H1 (cell line): Measurements from ENCODE around the gene CLRN2. TPM values are rescaled to one million over a fixed set of nuclear protein-coding genes. Genes with fewer than 3 reads are reported as not detected.
"Not testable (repeated sequence)": the region's sequence is repeated elsewhere in the genome, so short reads cannot be mapped to it uniquely, and the experiment has no call there.

Experiments
- CTCF ChIA-PET: fragments of 300-600 bp; sonication (Branson Sonifier 250); formaldehyde crosslinking; loops from one replicate; lab custom pipeline; 2021; ENCODE audit not compliant: partially characterized antibody; lab: Charles Lee
- POLR2A ChIA-PET: fragments of 300-600 bp; sonication (Branson Sonifier 250); formaldehyde crosslinking; loops from one replicate; lab custom pipeline; 2021; ENCODE audit warnings: inconsistent platforms; ENCODE audit not compliant: partially characterized antibody; lab: Charles Lee
- DNase-seq, 2 experiments: peaks; one replicate each; pipeline versions ENCODE4 v3.0.0 to v3.0.0-alpha.2; 2010 to 2022; ENCODE audit warnings: low spot score in 2 of 2, low read depth in 1 of 2, mixed read lengths in 1 of 2
- FAIRE-seq: peaks from 2 replicates; lab custom pipeline; 2011; peaks lifted over from hg19 to GRCh38; lab: Jason Lieb, UNC
- H2AFZ ChIP-seq: 2 replicates; pipeline ENCODE4 v1.8.1; 2012; ENCODE audit warnings: low read length, inconsistent platforms
- H2AK5ac ChIP-seq: 2 replicates; pipeline ENCODE4 v1.6.1; 2013; ENCODE audit warnings: low read depth, low read length
- H2BK120ac ChIP-seq: replicated peaks from 2 replicates; pipeline ENCODE3; 2013; ENCODE audit warnings: low read depth, low read length, inconsistent platforms
- H2BK12ac ChIP-seq: 2 replicates; pipeline ENCODE4 v1.6.1; 2013; ENCODE audit warnings: low read depth, low read length
- H2BK15ac ChIP-seq: 2 replicates; pipeline ENCODE4 v1.6.1; 2013; ENCODE audit warnings: low read length
- H2BK20ac ChIP-seq: 2 replicates; pipeline ENCODE4 v1.6.1; 2013; ENCODE audit warnings: low read length
- H2BK5ac ChIP-seq: 2 replicates; pipeline ENCODE4 v1.6.1; 2013; ENCODE audit warnings: low read depth, low read length
- H3K14ac ChIP-seq: 2 replicates; pipeline ENCODE4 v1.6.1; 2013; ENCODE audit warnings: inconsistent platforms; ENCODE audit not compliant: insufficient read length
- H3K18ac ChIP-seq: 2 replicates; pipeline ENCODE4 v1.6.1; 2013; ENCODE audit warnings: low read length; ENCODE audit errors: extremely low read depth
- H3K23ac ChIP-seq: 2 replicates; pipeline ENCODE4 v1.6.1; 2013; ENCODE audit warnings: inconsistent platforms; ENCODE audit not compliant: insufficient read length
- H3K23me2 ChIP-seq: 2 replicates; pipeline ENCODE4 v1.6.1; 2013; ENCODE audit warnings: low read depth, low read length
- H3K27ac ChIP-seq: 2 replicates; pipeline ENCODE4 v1.6.1; 2011; ENCODE audit warnings: low read depth, low read length, inconsistent platforms
- H3K27me3 ChIP-seq, 4 experiments: replicated peaks in 1 of 4; 1 replicate in 1 of 4; 2 replicates in 3 of 4; pipeline versions ENCODE4 v1.6.1 to v1.8.1; 2011 to 2013; ENCODE audit warnings: low read length in 3 of 4, mild to moderate bottlenecking in 3 of 4, inconsistent platforms in 2 of 4, mixed read lengths in 2 of 4, moderate library complexity in 1 of 4; ENCODE audit not compliant: control insufficient read depth in 3 of 4, insufficient read depth in 3 of 4; ENCODE audit errors: extremely low read depth in 1 of 4
- H3K36me3 ChIP-seq, 4 experiments: 2 replicates each; pipeline versions ENCODE4 v1.6.1 to v1.8.1; 2011 to 2013; ENCODE audit warnings: mild to moderate bottlenecking in 4 of 4, low read length in 3 of 4, moderate library complexity in 2 of 4, control low read depth in 1 of 4, inconsistent platforms in 1 of 4; ENCODE audit not compliant: insufficient read depth in 4 of 4, control insufficient read depth in 2 of 4
- H3K4ac ChIP-seq: replicated peaks from 2 replicates; pipeline ENCODE3; 2013; ENCODE audit warnings: low read length, low read depth, mixed read lengths, inconsistent platforms; ENCODE audit not compliant: insufficient read length
- H3K4me1 ChIP-seq, 4 experiments: replicated peaks in 1 of 4; 1 replicate in 1 of 4; 2 replicates in 3 of 4; pipeline versions ENCODE4 v1.6.1 to v1.8.1; 2011 to 2013; ENCODE audit warnings: low read length in 3 of 4, inconsistent platforms in 2 of 4, mixed read lengths in 1 of 4; ENCODE audit not compliant: insufficient read depth in 4 of 4, control insufficient read depth in 3 of 4
- H3K4me2 ChIP-seq, 2 experiments: 2 replicates each; pipeline versions ENCODE4 v1.6.1 to v1.8.1; 2011 to 2013; ENCODE audit warnings: low read depth in 2 of 2, low read length in 2 of 2, control low read depth in 1 of 2, inconsistent platforms in 1 of 2, mild to moderate bottlenecking in 1 of 2; ENCODE audit not compliant: insufficient read depth in 1 of 2
- H3K4me3 ChIP-seq, 4 experiments: fragments of 200-600, 300-600 bp in 1 of 4; sonication (generic), shearing (Covaris generic), sonication (Bioruptor Twin) in 1 of 4; 2 replicates each; pipeline versions ENCODE4 v1.5.1 to v1.8.1; 2011 to 2016; ENCODE audit warnings: low read length in 4 of 4, low read depth in 3 of 4, control low read depth in 2 of 4, inconsistent platforms in 2 of 4, mild to moderate bottlenecking in 2 of 4, mixed read lengths in 1 of 4, moderate library complexity in 1 of 4; ENCODE audit not compliant: insufficient read depth in 2 of 4; ENCODE audit errors: extremely low read depth in 1 of 4
- H3K56ac ChIP-seq: replicated peaks from 2 replicates; pipeline ENCODE3; 2013; ENCODE audit warnings: low read depth, mild to moderate bottlenecking, mixed read lengths, low read length, inconsistent platforms; ENCODE audit not compliant: insufficient read length
- H3K79me1 ChIP-seq: 2 replicates; pipeline ENCODE4 v1.6.1; 2013; ENCODE audit warnings: low read depth, low read length, control low read depth
- H3K79me2 ChIP-seq, 2 experiments: 2 replicates each; pipeline versions ENCODE4 v1.6.1 to v1.8.1; 2012 to 2013; ENCODE audit warnings: low read length in 2 of 2, mild to moderate bottlenecking in 2 of 2, inconsistent platforms in 1 of 2; ENCODE audit not compliant: insufficient read depth in 2 of 2, control insufficient read depth in 1 of 2
- H3K9ac ChIP-seq, 4 experiments: replicated peaks in 1 of 4; 1 replicate in 1 of 4; 2 replicates in 3 of 4; pipeline versions ENCODE4 v1.6.1 to v1.8.1; 2011 to 2013; ENCODE audit warnings: low read depth in 3 of 4, low read length in 3 of 4, control low read depth in 2 of 4, mild to moderate bottlenecking in 2 of 4, moderate library complexity in 2 of 4, inconsistent platforms in 1 of 4; ENCODE audit errors: extremely low read depth in 1 of 4
- H3K9me3 ChIP-seq, 2 experiments: 2 replicates each; pipeline versions ENCODE4 v1.6.1 to v1.8.1; 2012 to 2013; ENCODE audit warnings: mild to moderate bottlenecking in 2 of 2, moderate library complexity in 2 of 2, control low read depth in 1 of 2, inconsistent platforms in 1 of 2, low read depth in 1 of 2, low read length in 1 of 2, mixed read lengths in 1 of 2; ENCODE audit not compliant: insufficient read depth in 2 of 2
- H4K20me1 ChIP-seq, 2 experiments: replicated peaks in 1 of 2; 2 replicates each; pipeline versions ENCODE3 to v1.8.1; 2011 to 2013; ENCODE audit warnings: inconsistent platforms in 2 of 2, low read length in 2 of 2, mild to moderate bottlenecking in 1 of 2; ENCODE audit not compliant: insufficient read depth in 2 of 2, control insufficient read depth in 1 of 2
- H4K5ac ChIP-seq: 2 replicates; pipeline ENCODE4 v1.6.1; 2013; ENCODE audit warnings: low read length, low read depth, mixed read lengths, inconsistent platforms; ENCODE audit not compliant: insufficient read length
- H4K8ac ChIP-seq: 2 replicates; pipeline ENCODE4 v1.8.0; 2013; ENCODE audit warnings: mild to moderate bottlenecking, moderate library complexity, low read length, inconsistent platforms; ENCODE audit not compliant: insufficient read depth; ENCODE audit errors: extremely low read depth
- H4K91ac ChIP-seq: replicated peaks from 2 replicates; pipeline ENCODE3; 2013; ENCODE audit warnings: low read length, mixed read lengths, inconsistent platforms; ENCODE audit not compliant: insufficient read length
- EZH2 ChIP-seq: fragments of 200-600 bp; sonication (generic); IDR thresholded peaks from 2 replicates; pipeline ENCODE4 v1.7.1; 2012; ENCODE audit warnings: low read depth, mild to moderate bottlenecking, moderate library complexity, low read length, inconsistent platforms; ENCODE audit not compliant: severe bottlenecking
- GTF2F1 ChIP-seq: IDR thresholded peaks from 2 replicates; pipeline ENCODE4 v1.6.1; 2012; ENCODE audit warnings: low read depth, low read length, improper control_type of control experiment, borderline replicate concordance
- WGBS, 2 experiments: shearing (Covaris generic) in 1 of 2; methylation state at CpG; one replicate each; pipeline versions ENCODE4 v1.1.6 to v1.1.7; 2013 to 2015; ENCODE audit warnings: low lambda C conversion rate in 2 of 2, mixed read lengths in 2 of 2, inconsistent platforms in 1 of 2, low coverage in 1 of 2, missing lambda C conversion rate in 1 of 2; ENCODE audit not compliant: insufficient replicate concordance in 2 of 2, insufficient coverage in 1 of 2, insufficient read length in 1 of 2; ENCODE audit errors: extremely low coverage in 1 of 2, missing lambda C conversion rate in 1 of 2; 5-methylcytosine and 5-hydroxymethylcytosine counted together
- polyA plus RNA-seq, 7 experiments: library from polyadenylated mRNA; depleted of rRNA in 3 of 7; stranded (reverse) in 5 of 7; unstranded in 2 of 7; fragments of >200 nt in 5 of 7; fragments of 200-250 nt in 2 of 7; gene quantifications; 1 replicate in 5 of 7; 2 replicates in 1 of 7; 4 replicates in 1 of 7; pipeline versions ENCODE4 v1.2.1 to v1.2.3, GENCODE V29; 2011 to 2013; ENCODE audit warnings: missing spikeins in 2 of 7, mixed read lengths in 2 of 7
- total RNA-seq: library from RNA; stranded (reverse); fragmentation: NEBNext Ultra II Directional; extraction: Animal tissue kit (Norgen Biotek cat#: 25700); gene quantifications from 2 replicates; pipeline ENCODE4 v1.2.1, GENCODE V29; 2021

CLRN2 gene
- total and polyA plus RNA-seq, 2 of the 8 experiments (the other 6 are each of a cell fraction or from before 2014, with no cell fraction given): not detected

DNA sequence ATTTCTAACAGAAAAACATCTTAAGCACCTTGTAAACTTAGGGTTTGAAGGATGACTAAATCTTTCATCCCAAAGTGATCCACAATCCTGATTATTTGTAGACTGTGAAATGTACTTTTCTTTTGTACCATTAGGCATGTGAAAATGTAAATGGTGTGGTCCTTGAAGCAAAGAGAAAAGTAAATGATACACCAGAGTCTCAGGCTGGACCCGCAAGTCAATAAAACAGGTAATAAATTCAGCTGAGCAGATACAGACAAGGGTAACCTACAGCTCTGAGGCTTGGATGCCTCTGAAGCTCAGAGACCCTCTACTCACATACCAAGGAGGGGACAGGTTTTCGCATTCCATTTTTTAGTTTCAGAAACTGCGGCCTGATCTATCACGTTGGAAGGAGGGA lies 59.2 kb downstream of the CLRN2 start (continued):
- TF ChIP-seq EZH2: no peak
- no peak for TF ChIP-seq GTF2F1

DNA sequence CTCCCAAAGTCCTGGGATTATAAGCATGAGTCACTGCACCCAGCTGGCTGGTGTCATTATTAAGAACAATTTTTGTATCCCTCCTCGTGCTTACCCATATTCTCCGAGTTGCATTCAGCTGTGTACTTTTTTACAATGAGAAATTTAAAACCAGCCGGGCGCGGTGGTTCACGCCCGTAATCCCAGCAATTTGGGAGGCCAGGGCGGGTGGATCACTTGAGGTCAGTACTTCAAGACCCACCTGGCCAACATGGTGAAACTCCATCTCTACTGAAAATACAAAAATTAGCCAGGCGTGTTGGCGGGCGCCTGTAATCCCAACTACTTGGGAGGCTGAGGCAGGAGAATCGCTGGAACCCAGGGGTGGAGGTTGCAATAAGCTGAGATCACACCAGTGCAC lies 60.2 kb downstream of the CLRN2 start:
- H3K79me2 ChIP-seq, H3K23me2 ChIP-seq, H3K36me3 ChIP-seq, H2AK5ac ChIP-seq, H3K79me1 ChIP-seq, H4K5ac ChIP-seq, DNase-seq, H3K9me3 ChIP-seq, H3K56ac ChIP-seq, H3K4me3 ChIP-seq, H2BK20ac ChIP-seq, H2BK12ac ChIP-seq, H3K27ac ChIP-seq, FAIRE-seq, H3K18ac ChIP-seq, H2BK5ac ChIP-seq, H3K14ac ChIP-seq, H3K4me2 ChIP-seq, H4K20me1 ChIP-seq, H3K23ac ChIP-seq, H3K4ac ChIP-seq, H4K91ac ChIP-seq, H3K9ac ChIP-seq, H3K4me1 ChIP-seq, H2BK15ac ChIP-seq, H3K27me3 ChIP-seq, H2AFZ ChIP-seq, H4K8ac ChIP-seq, H2BK120ac ChIP-seq: not testable (repeated sequence)
- ChIA-PET CTCF (interaction anchor here (0.7 to 4.5 kb wide), 3 partner anchors 20 to 202 kb away, joined by 3 to 23 read pairs (median 3); no protein-coding TSS in a partner anchor), POLR2A (interaction anchor here (1.2 to 1.8 kb wide), 2 partner anchors 30 to 40 kb away, joined by 4 to 6 read pairs; no protein-coding TSS in a partner anchor)
- WGBS, 2 experiments: 88% methylated on average over 12 of the region's 12 CpGs; no CpG with 5 or more reads in 1 of the 2 experiments
